Measurements from ENCODE around the gene PUSL1.
"Not testable (repeated sequence)": the region's sequence is repeated elsewhere in the genome, so short reads cannot be mapped to it uniquely, and the experiment has no call there.

PUSL1 gene

GRCh38 chr1:1310109-1310385, 1.6 kb downstream of the PUSL1 start:
- no peak for DNase-seq (ENCODE audit: low spot score)

GRCh38 chr1:1310476-1311053, 2.2 kb downstream of the PUSL1 start:
- no peak for DNase-seq (ENCODE audit: low spot score)

- no peak for DNase-seq (ENCODE audit: low spot score)
Measured at GRCh38 chr1:1311107-1312104, 3.0 kb downstream of the PUSL1 start.

- DNase-seq (ENCODE audit: low spot score) = no peak
Measured at GRCh38 chr1:1312450-1313314, 4.3 kb downstream of the PUSL1 start.

- no peak for DNase-seq (ENCODE audit: low spot score)
Measured at GRCh38 chr1:1313500-1314236, 5.3 kb downstream of the PUSL1 start.

- no peak for DNase-seq (ENCODE audit: low spot score)
Measured at GRCh38 chr1:1314237-1314586, 5.8 kb downstream of the PUSL1 start.

GRCh38 chr1:1314678-1315335, 6.4 kb downstream of the PUSL1 start:
- no peak for DNase-seq (ENCODE audit: low spot score)

- DNase-seq (ENCODE audit: low spot score) = no peak
Measured at GRCh38 chr1:1315435-1315954, 7.1 kb downstream of the PUSL1 start.

- not testable (repeated sequence) for DNase-seq (ENCODE audit: low spot score)
Measured at GRCh38 chr1:1316199-1316598, 7.8 kb downstream of the PUSL1 start.

GRCh38 chr1:1317420-1317819, 9.0 kb downstream of the PUSL1 start:
- DNase-seq (ENCODE audit: low spot score) = no peak

- DNase-seq (ENCODE audit: low spot score) = no peak
Measured at GRCh38 chr1:1318131-1318652, 9.8 kb downstream of the PUSL1 start.

- no peak for DNase-seq (ENCODE audit: low spot score)
Measured at GRCh38 chr1:1318777-1319645, 10.6 kb downstream of the PUSL1 start.

GRCh38 chr1:1319646-1319941, 11.2 kb downstream of the PUSL1 start:
- DNase-seq (ENCODE audit: low spot score) = no peak

- DNase-seq (ENCODE audit: low spot score) = no peak
Measured at GRCh38 chr1:1320666-1321448, 12.5 kb downstream of the PUSL1 start.

GRCh38 chr1:1321477-1321876, 13.1 kb downstream of the PUSL1 start:
- no peak for DNase-seq (ENCODE audit: low spot score)

- DNase-seq (ENCODE audit: low spot score) = no peak
Measured at GRCh38 chr1:1322418-1322817, 14.0 kb downstream of the PUSL1 start.

- DNase-seq (ENCODE audit: low spot score) = no peak
Measured at GRCh38 chr1:1322952-1323351, 14.6 kb downstream of the PUSL1 start.

- no peak for DNase-seq (ENCODE audit: low spot score)
Measured at GRCh38 chr1:1324084-1324523, 15.7 kb downstream of the PUSL1 start.

GRCh38 chr1:1324524-1325287, 16.3 kb downstream of the PUSL1 start, which contains the start of the genes CPTP and INTS11:
TSS of gene CPTP (plus strand) at chr1:1324802. CDS start at chr1:1326911, 2,109 bp downstream.
TSS of gene INTS11 (minus strand) at chr1:1324660. CDS start at chr1:1324608, 52 bp downstream.
- peak; percentile 96 for DNase-seq (ENCODE audit: low spot score)

All from CD4-positive, alpha-beta T cell treated with Interleukin-6 at 100 ng/mL for 8 hours (primary cell).